GM04503 (cell line): ENCODE data around the gene CDYL.

ENCODE experiments used
- DNase-seq: peaks from one replicate; pipeline ENCODE4 v3.0.0-alpha.2; 2012; ENCODE audit warnings: low read depth

Gene CDYL

GRCh38 chr6:4774296-4774695 is 1.9 kb upstream of the CDYL start:
- no peak for DNase-seq

GRCh38 chr6:4774715-4775493 is 1.3 kb upstream of the CDYL start:
- no peak for DNase-seq

- no peak for DNase-seq
These were observed 592 bp upstream of the CDYL start for GRCh38 chr6:4775494-4776130.

- DNase-seq, result no peak
These were observed 539 bp downstream of the CDYL start for GRCh38 chr6:4776493-4777393.

GRCh38 chr6:4777394-4777935 is 1.3 kb downstream of the CDYL start:
- DNase-seq, result no peak

- no peak for DNase-seq
These were observed 1.9 kb downstream of the CDYL start for GRCh38 chr6:4778086-4778485.

- DNase-seq, result no peak
These were observed 4.2 kb downstream of the CDYL start for GRCh38 chr6:4780360-4780812.

- DNase-seq, result no peak
These were observed 5.2 kb downstream of the CDYL start for GRCh38 chr6:4781426-4781825.

GRCh38 chr6:4781967-4782575 is 5.9 kb downstream of the CDYL start:
- DNase-seq, result no peak

GRCh38 chr6:4786996-4787395 is 10.8 kb downstream of the CDYL start:
- no peak for DNase-seq

- DNase-seq, result no peak
These were observed 12.3 kb downstream of the CDYL start for GRCh38 chr6:4788482-4788881.

GRCh38 chr6:4788953-4789584 is 12.9 kb downstream of the CDYL start:
- no peak for DNase-seq

GRCh38 chr6:4790158-4790899 is 14.1 kb downstream of the CDYL start:
- no peak for DNase-seq

- no peak for DNase-seq
These were observed 18.0 kb downstream of the CDYL start for GRCh38 chr6:4794140-4794707.

- no peak for DNase-seq
These were observed 21.4 kb downstream of the CDYL start for GRCh38 chr6:4797587-4797986.

- DNase-seq, result no peak
These were observed 23.7 kb downstream of the CDYL start for GRCh38 chr6:4799912-4800311.

- DNase-seq, result no peak
These were observed 24.5 kb downstream of the CDYL start for GRCh38 chr6:4800662-4801061.

GRCh38 chr6:4801491-4802110 is 25.4 kb downstream of the CDYL start:
- DNase-seq, result no peak

GRCh38 chr6:4802312-4802935 is 26.2 kb downstream of the CDYL start:
- DNase-seq, result no peak
